Loucy (cell line): ENCODE data around the gene ATP5MK.

Source experiments
- H2AFZ ChIP-seq: fragments of 200-600 bp; sonication (generic); 2 replicates; pipeline ENCODE4 v1.6.0; 2016; ENCODE audit warnings: antibody characterized with exemption, mild to moderate bottlenecking, low read length, moderate library complexity
- H3F3A ChIP-seq: fragments of 200-600 bp; 2 replicates; pipeline ENCODE4 v1.6.0; 2016; ENCODE audit warnings: antibody characterized with exemption, low read depth, mild to moderate bottlenecking
- H3K27me3 ChIP-seq: fragments of 200-600 bp; sonication (generic); 2 replicates; pipeline ENCODE4 v1.6.1; 2014; ENCODE audit warnings: low read length, mild to moderate bottlenecking; ENCODE audit not compliant: insufficient read depth, poor library complexity, severe bottlenecking
- H3K36me3 ChIP-seq: fragments of 200-600 bp; sonication (generic); 2 replicates; pipeline ENCODE4 v1.6.1; 2016; ENCODE audit warnings: low read length; ENCODE audit not compliant: insufficient read depth
- H3K4me1 ChIP-seq: fragments of 200-600 bp; sonication (generic); 2 replicates; pipeline ENCODE4 v1.5.1; 2014; ENCODE audit warnings: low read length, mild to moderate bottlenecking; ENCODE audit not compliant: insufficient read depth, poor library complexity, severe bottlenecking
- H3K4me2 ChIP-seq: fragments of 200-600 bp; sonication (generic); 2 replicates; pipeline ENCODE4 v1.6.0; 2014; ENCODE audit warnings: antibody characterized with exemption, low read length, low read depth, mild to moderate bottlenecking; ENCODE audit not compliant: poor library complexity, severe bottlenecking
- H3K4me3 ChIP-seq: fragments of 200-600 bp; sonication (generic); 2 replicates; pipeline ENCODE4 v1.5.1; 2014; ENCODE audit warnings: low read length, mild to moderate bottlenecking, mixed read lengths; ENCODE audit not compliant: poor library complexity, severe bottlenecking
- H3K79me2 ChIP-seq: fragments of 200-600 bp; sonication (generic); 2 replicates; pipeline ENCODE4 v1.6.1; 2014; ENCODE audit warnings: low read length; ENCODE audit not compliant: insufficient read depth
- H3K9ac ChIP-seq: fragments of 200-600 bp; sonication (generic); 2 replicates; pipeline ENCODE4 v1.6.0; 2014; ENCODE audit warnings: mild to moderate bottlenecking, low read depth, low read length, moderate library complexity; ENCODE audit not compliant: poor library complexity, severe bottlenecking
- H3K9me2 ChIP-seq: fragments of 200-600 bp; sonication (generic); replicated peaks from 2 replicates; pipeline ENCODE4 v1.6.1; 2016; ENCODE audit warnings: low read depth, low read length, mixed read lengths
- H3K9me3 ChIP-seq: fragments of 200-600 bp; sonication (generic); 2 replicates; pipeline ENCODE4 v1.6.1; 2014; ENCODE audit warnings: mild to moderate bottlenecking, antibody characterized with exemption, low read length, low read depth; ENCODE audit not compliant: insufficient read depth
- H4K20me1 ChIP-seq: fragments of 200-600 bp; sonication (generic); 2 replicates; pipeline ENCODE4 v1.6.0; 2014; ENCODE audit warnings: antibody characterized with exemption, low read length, mild to moderate bottlenecking; ENCODE audit not compliant: insufficient read depth, poor library complexity, severe bottlenecking
- CTCF ChIP-seq: fragments of 200-600 bp; sonication (generic); conservative IDR thresholded peaks from 2 replicates; pipeline ENCODE4 v1.5.1; 2014; ENCODE audit warnings: mild to moderate bottlenecking, antibody characterized with exemption, low read length
- EZH2phosphoT487 ChIP-seq: fragments of 200-600 bp; IDR thresholded peaks from 2 replicates; pipeline ENCODE4 v1.6.1; 2018; ENCODE audit warnings: antibody characterized with exemption, mild to moderate bottlenecking, moderate library complexity, borderline replicate concordance

ATP5MK gene

DNA sequence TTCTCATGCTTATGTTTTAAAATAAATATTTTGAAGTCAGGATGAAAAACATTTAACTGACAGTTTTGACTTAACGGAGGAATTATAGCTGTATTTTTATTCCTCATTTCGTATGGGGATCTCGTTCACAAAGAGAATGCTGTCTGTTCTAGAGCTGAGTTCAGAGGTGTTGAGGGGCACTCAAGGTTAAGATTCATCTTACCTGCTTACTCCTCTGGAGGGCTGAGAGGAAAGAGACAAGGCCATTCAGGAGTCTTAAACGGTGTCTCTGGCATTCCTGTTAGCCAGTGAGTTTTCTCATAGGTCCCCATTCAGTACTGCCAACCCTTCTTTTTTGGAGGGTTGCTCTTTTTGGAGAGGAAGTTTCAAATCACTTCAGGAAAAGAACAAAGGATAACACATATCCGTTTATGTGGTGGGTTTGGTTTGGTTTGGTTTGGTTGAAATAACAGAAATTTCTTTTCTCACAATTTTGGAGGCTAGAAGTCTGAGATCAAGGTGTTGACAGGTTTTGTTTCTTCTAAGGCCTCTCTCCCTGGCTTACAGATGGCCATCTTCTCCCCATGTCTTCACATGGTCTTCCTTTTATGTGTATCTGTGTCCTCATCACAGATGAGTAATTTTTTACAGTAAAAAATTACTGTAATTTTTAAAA lies 32.8 kb upstream of the ATP5MK start:
- Histone ChIP-seq H3K27me3 (no peaks in the 10 kb centered on the region), H3F3A (no peaks in the 10 kb centered on the region), H4K20me1 (no peaks in the 10 kb centered on the region), H3K36me3 (peaks cover 74% of the 10 kb centered on the region; the same call in 1 of the 2 replicates), H3K9me3 (no peaks in the 10 kb centered on the region), H3K4me2 (peak overlapping the region; percentile 21), H3K4me3 (no peak overlapping the region), H3K9me2 (no peaks in the 10 kb centered on the region), H3K79me2 (no peaks in the 10 kb centered on the region), H3K9ac (peak overlapping the region; percentile 24), H3K4me1 (peaks cover 13% of the 10 kb centered on the region), H2AFZ (no peak overlapping the region)
- TF ChIP-seq CTCF: no peak
- TF ChIP-seq EZH2phosphoT487: no peak

- TF ChIP-seq EZH2phosphoT487 (no peak), CTCF (no peak)
- Histone ChIP-seq H2AFZ (no peak overlapping the region), H3K4me3 (no peak overlapping the region), H3K79me2 (no peaks in the 10 kb centered on the region), H3K9me2 (no peaks in the 10 kb centered on the region), H3K9ac (no peak overlapping the region), H3K4me2 (no peak overlapping the region), H4K20me1 (no peaks in the 10 kb centered on the region), H3K4me1 (peaks cover 13% of the 10 kb centered on the region), H3K27me3 (no peaks in the 10 kb centered on the region), H3K36me3 (peaks cover 76% of the 10 kb centered on the region; the same call in 1 of the 2 replicates), H3K9me3 (no peaks in the 10 kb centered on the region), H3F3A (no peaks in the 10 kb centered on the region)
These were observed 31.6 kb upstream of the ATP5MK start for GRCh38 chr10:103427866-103428265.

DNA sequence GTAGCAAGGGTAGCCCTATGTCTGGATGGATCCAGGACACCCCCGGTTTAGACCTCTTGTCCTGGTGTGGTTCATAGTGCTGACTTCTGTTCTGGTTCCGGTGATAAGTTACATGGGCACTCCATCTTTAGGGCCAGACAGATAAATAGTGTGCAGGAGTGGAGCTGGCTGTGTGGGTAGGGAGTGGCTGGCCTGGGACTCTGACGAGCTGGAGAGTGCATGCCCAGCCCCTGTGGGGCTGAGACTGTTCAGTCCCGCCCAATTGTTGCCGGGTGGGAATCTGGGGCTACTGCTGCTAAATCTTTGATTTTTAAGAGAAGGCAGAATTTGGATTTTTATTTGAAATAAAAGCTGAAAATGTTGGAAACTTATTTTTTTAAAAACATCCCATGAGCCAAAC lies 27.5 kb upstream of the ATP5MK start:
- H3K4me2 ChIP-seq: no peak overlapping the region
- H3K4me3 ChIP-seq: no peak overlapping the region
- H4K20me1 ChIP-seq: no peaks in the 10 kb centered on the region
- H3K36me3 ChIP-seq: peaks cover 85% of the 10 kb centered on the region; the same call in 1 of the 2 replicates
- no peaks in the 10 kb centered on the region for H3K9me2 ChIP-seq
- no peaks in the 10 kb centered on the region for H3K27me3 ChIP-seq
- H3K9ac ChIP-seq: no peak overlapping the region
- no peaks in the 10 kb centered on the region for H3K79me2 ChIP-seq
- no peaks in the 10 kb centered on the region for H3F3A ChIP-seq
- no peak overlapping the region for H2AFZ ChIP-seq
- H3K4me1 ChIP-seq: peaks cover 3% of the 10 kb centered on the region
- TF ChIP-seq EZH2phosphoT487 (no peak), CTCF (no peak)
- H3K9me3 ChIP-seq: no peaks in the 10 kb centered on the region
